NK-92 (cell line): ENCODE results near the gene CARNS1.

Experiments used
- DNase-seq: peaks from one replicate; lab custom pipeline; 2025; ENCODE audit not compliant: unreplicated experiment; lab: John Stamatoyannopoulos, UW

The CARNS1 gene

GRCh38 chr11:67376063-67376820, 39.2 kb upstream of the CARNS1 start:
- DNase-seq: no peak

- DNase-seq: no peak
These were observed 38.3 kb upstream of the CARNS1 start for GRCh38 chr11:67376873-67377808.

DNA sequence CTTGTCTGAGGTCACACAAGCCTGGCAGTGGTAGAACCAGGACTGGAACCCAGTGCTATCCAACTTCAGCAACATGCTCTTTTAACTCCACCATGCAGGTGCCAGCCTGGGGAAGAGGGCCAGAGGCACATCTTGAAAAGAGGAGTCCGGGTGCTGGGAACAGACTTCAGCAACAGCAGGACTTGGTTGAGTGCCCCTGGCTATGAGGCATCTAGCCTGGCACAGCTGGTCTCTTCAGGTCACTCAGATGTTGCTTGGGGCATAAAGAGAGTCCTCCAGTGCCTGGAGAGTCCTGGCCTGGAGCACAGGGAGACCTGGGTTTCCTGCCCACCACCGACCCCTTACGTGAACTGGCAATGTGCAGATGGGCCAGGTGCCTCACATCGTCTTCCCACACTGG, 36.9 kb upstream of the CARNS1 start:
- no peak for DNase-seq

DNA sequence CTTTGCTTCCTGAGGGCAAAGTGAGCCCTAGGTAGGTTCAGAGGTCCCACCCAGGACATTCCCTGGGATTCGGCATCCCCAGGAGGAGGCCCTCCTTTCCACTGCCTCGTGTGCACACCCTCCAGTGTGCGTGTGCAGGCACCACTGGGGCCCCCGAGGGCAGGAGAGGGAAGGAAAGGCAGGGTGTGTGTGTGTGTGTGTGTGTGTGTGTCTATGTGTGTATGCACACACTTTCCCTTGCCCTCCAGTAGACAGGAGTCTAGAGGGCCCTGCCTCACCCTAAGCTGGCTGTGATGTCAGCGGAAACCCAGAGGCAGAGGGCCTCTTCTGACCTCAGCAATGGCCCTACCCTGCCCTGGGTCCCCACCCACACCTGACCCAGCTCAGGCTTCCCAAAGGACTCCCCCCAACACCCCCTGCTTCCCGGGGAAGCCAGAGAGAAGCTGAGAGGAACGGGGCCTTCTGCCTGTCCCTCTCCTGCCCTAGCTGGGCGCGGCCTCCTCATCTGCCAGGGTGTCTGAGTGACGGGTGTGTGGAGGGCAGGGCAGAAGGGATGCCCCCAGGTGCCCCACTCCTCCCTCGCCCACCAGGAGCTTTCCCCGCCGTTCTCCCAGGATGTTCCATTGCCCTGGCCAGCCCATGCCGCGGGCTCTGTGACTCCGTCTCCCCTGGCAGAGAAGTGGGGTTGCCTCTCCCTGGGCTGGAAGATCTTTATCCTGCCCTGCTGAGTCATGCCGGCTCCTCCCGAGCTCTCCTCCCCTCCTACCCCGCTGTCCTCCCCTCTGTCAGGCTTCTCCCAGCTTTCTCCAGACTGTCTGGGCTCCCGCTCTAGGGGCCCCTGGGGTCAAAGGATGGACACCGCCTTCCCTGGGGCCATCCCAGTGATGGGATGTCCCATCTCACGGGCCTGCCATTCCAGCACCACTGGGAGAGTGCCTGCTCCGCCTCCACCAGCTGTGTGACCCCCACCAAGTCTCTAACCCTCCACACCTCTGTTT, 36.1 kb upstream of the CARNS1 start:
- DNase-seq: no peak

DNA sequence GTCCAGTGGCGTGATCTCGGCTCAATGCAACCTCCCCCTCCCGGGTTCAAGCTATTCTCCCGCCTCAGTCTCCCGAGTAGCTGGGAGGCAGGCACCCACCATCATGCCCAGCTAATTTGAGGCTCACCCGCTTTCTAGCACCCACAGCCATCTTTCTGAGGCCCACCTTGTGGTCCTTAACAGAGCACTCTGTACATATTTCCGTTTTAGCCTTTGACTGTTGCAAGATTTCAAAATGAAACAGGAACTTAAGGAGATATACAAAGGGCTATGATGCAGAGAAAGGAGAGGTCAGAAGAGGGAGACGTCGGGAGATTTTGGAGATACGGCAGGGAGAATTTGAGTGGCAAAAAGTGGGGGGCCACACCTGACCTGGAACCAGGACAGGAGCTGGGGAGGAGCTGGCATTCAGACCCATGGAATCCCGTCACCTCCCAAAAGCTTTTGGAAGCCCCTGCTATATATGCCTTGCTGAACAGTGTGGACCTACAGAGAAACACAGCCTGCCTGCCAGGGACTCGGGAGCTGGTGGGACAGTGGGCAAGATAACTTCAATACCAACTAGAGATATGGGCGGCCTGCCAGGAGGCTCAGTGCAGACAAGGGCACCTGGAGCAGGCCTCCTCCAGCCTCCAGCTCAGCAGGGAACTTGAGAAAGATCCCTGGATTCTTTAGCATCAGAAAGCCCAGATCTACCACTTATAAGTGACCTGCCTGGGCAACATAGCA, 34.1 kb upstream of the CARNS1 start:
- no peak for DNase-seq

- no peak for DNase-seq
These were observed 33.0 kb upstream of the CARNS1 start for GRCh38 chr11:67382276-67383136.

GRCh38 chr11:67384851-67385366, 30.6 kb upstream of the CARNS1 start:
- DNase-seq: no peak

DNA sequence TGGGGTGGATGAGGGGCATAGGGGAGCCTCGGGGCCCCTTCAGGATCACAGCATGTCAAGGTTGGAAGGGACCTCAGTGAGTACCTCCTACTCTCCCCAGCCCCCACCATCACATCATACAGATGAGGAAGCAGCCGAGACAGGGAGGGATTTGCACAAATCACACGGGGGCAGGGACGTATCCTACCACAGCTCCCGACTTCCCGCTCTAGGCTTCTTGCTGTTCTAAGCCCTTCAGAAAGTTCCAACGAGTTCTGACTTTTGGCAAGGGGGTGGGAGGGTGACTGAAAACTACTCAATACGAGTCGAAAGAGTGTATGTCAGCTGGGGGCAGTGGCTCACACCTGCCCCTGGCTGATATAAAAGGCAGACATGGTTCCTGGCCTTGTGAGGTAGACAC, 28.4 kb upstream of the CARNS1 start:
- DNase-seq: no peak

GRCh38 chr11:67387518-67387917, 28.0 kb upstream of the CARNS1 start:
- no peak for DNase-seq

GRCh38 chr11:67389477-67389876, 26.0 kb upstream of the CARNS1 start:
- no peak for DNase-seq

DNA sequence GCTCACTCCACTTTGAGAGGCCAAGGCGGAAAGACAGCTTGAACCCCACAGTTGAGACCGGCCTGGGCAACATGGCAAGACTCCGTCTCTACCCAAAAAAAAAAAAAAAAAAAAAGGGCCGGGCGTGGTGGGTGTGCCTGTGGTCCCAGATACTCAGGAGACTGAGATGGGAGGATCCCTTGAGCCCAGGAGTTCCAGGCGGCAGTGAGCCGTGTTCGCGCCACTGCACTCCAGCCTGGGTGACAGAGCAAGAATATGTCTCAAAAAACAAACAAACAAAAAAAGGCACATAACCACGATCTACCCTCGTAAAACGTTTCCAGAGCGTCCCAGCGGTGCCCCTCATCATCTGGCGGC, 24.6 kb upstream of the CARNS1 start:
- no peak for DNase-seq

- DNase-seq: peak; percentile 74
These were observed 23.9 kb upstream of the CARNS1 start, which contains the start of gene RAD9A for GRCh38 chr11:67391304-67392182. Gene RAD9A (plus strand): TSS chr11:67391986. CDS start chr11:67392045, 59 bp downstream.

DNA sequence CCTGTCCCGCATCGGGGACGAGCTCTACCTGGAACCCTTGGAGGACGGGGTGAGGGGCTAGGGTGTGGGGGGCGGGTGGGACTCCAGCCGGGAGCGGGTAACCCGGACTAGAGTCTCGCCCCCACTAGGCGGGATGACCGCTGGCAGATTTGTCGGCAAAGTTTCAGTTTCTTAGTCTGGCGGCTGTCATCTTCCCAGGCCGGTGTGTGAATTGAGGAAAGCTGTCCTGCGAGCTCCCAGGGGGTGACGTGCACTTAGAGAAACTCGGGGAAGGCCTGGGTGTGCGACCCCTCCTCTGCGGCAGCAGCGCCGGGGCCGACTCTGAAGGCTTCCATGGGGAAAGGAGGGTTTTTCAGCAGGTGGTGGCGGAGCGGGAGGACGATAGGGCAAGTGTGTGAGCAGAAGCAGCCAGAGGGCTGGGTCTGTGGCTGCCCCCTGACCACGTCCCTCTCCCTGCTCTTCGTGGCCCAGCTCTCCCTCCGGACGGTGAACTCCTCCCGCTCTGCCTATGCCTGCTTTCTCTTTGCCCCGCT, 23.2 kb upstream of the CARNS1 start:
- no peak for DNase-seq

- DNase-seq: no peak
These were observed 22.0 kb upstream of the CARNS1 start for GRCh38 chr11:67393437-67393836.

GRCh38 chr11:67393990-67394389, 21.5 kb upstream of the CARNS1 start:
- no peak for DNase-seq

- DNase-seq: no peak
These were observed 19.8 kb upstream of the CARNS1 start for GRCh38 chr11:67395555-67396258.

DNA sequence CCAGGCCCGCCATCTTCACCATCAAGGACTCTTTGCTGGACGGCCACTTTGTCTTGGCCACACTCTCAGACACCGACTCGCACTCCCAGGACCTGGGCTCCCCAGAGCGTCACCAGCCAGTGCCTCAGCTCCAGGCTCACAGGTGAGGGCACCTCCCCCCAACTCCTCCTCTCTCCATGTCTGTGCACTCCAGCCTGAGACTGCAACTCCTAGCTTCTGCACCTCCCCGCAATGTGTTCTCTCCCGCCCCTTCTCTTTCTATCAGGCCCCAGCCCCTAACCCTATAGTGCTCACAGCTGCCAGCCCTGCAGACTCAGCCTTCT, 19.3 kb upstream of the CARNS1 start:
- no peak for DNase-seq
